Coronary artery (tissue), 2 donors: ENCODE results near the gene MAN2B2.

ENCODE experiments used
- DNase-seq: peaks from one replicate; pipeline ENCODE4 v3.0.0-alpha.2; 2017; ENCODE audit warnings: low spot score
- H3K27ac ChIP-seq, 2 donors: fragments of 200-600 bp; sonication (generic); one replicate each; pipeline ENCODE4 v1.5.1; 2016 to 2019
- H3K4me3 ChIP-seq: fragments of 200-600 bp; sonication (generic); 2 replicates; pipeline ENCODE4 v1.5.1; 2016; ENCODE audit warnings: mild to moderate bottlenecking, moderate library complexity
- CTCF ChIP-seq: fragments of 200-600 bp; sonication (generic); IDR thresholded peaks from one replicate; pipeline ENCODE4 v1.5.1; 2019; ENCODE audit warnings: antibody characterized with exemption

Gene MAN2B2

GRCh38 chr4:6632125-6632524 is 57.1 kb downstream of the MAN2B2 start:
- TF ChIP-seq CTCF: no peak
- DNase-seq: no peak
- no peak overlapping the region for H3K4me3 ChIP-seq
- H3K27ac ChIP-seq: no peak overlapping the region

GRCh38 chr4:6633091-6633906 is 58.3 kb downstream of the MAN2B2 start:
- no peak overlapping the region for H3K27ac ChIP-seq
- H3K4me3 ChIP-seq: no peak overlapping the region
- no peak for DNase-seq
- no peak for TF ChIP-seq CTCF

GRCh38 chr4:6634746-6635145 is 59.8 kb downstream of the MAN2B2 start:
- no peak for DNase-seq
- Histone ChIP-seq H3K4me3 (no peak overlapping the region), H3K27ac (no peak overlapping the region)
- no peak for TF ChIP-seq CTCF

GRCh38 chr4:6639137-6639680 is 64.2 kb downstream of the MAN2B2 start:
- DNase-seq: no peak
- no peak overlapping the region for H3K27ac ChIP-seq

DNA sequence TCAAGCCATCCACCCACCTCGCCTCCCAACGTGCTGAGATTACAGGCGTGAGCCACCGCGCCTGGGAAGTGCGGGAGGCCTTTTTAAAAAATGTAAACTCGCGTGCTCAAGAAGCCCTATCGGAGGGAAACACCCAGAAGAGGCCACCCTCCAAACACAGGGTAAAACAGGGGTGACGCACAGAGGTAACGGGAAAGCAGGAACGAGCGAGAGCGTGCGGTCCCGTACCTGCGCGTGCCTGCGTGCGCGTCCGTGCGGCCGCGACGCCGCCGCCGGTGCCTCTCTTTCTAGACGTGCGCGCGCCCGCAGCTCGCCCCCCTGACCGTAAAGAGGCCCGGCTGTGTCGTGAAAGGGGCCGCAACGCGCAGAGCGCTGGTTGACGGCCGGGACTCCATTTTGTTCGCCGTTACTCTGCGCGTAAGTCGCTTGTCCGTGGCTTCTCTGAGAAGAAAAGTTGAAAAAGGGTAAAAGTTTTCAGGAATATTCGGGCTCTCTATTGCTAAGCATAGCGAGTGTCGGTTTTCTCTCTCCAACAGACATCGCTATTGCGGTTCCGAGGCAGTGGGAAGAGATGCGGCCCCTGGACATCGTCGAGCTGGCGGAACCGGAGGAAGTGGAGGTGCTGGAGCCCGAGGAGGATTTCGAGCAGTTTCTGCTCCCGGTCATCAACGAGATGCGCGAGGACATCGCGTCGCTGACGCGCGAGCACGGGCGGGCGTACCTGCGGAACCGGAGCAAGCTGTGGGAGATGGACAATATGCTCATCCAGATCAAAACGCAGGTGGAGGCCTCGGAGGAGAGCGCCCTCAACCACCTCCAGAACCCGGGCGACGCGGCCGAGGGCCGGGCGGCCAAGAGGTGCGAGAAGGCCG is 65.5 kb downstream of the MAN2B2 start, which contains the start of gene MRFAP1:
TSS of gene MRFAP1 (plus strand) at position 394 of the 872 bp plus-strand sequence. CDS start at position 572, 178 bp downstream.
- no peak for TF ChIP-seq CTCF
- H3K4me3 ChIP-seq: peak within 1 kb of the TSS; percentile 86
- peak within 1 kb of the TSS; percentile 77 to 98 for H3K27ac ChIP-seq
- DNase-seq: peak; percentile 92

More at GRCh38 chr4:6639137-6639680, 64.2 kb downstream of the MAN2B2 start:
- no peak overlapping the region for H3K4me3 ChIP-seq
- TF ChIP-seq CTCF: no peak

DNA sequence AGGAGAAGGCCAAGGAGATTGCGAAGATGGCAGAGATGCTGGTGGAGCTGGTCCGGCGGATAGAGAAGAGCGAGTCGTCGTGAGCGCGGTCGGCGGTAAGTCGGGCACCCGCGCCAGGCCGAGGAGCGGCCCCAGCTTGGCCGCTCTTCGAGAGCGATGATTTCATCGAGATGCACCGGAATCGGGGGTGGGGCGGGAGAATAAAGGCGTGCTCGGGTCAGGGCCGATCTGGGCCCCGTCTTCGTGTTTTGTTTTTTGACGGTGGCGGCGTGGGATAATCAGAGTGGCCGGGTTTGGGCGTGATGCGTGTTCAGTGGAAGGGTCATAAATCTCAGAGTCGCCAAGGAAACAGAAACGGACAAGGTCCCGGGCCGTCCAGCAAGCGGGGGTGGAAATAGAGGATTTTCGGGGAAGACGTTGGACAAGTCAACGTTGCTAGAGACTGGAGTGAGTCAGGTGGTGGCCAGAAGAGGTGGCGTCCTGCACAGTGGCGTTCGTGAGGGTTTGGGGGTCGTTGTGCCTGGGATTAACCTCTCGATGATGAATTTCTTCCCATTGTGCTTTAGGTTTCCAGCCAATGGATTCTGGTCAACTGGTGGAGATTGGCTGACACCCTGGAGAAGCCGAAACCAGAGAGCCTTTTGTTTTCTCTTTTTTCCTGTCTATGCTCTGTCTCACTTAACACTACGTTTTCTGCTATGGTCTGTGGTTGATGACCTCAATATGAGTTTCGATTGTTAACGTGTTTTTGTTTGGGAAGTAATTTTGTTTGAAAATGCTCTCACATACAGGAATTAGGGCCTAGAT is 66.4 kb downstream of the MAN2B2 start:
- no peak for TF ChIP-seq CTCF
- Histone ChIP-seq H3K4me3 (peak overlapping the region; percentile 86), H3K27ac (peak overlapping the region; percentile 77 to 98)
- peak; percentile 78 for DNase-seq
